HepG2 (cell line): ENCODE data around the gene PYGL.

ENCODE experiments used
- ELK4 ChIP-seq: sonication (generic); formaldehyde crosslinking; IDR thresholded peaks from 2 replicates; pipeline ENCODE4 v1.9.0; 2021; ENCODE audit warnings: missing genetic modification reagents, borderline replicate concordance
- MYC ChIP-seq: sonication (generic); formaldehyde crosslinking; IDR thresholded peaks from 2 replicates; pipeline ENCODE4 v1.9.0; 2021; ENCODE audit warnings: missing genetic modification reagents, borderline replicate concordance
- NR3C1 ChIP-seq: sonication (generic); formaldehyde crosslinking; IDR thresholded peaks from 2 replicates; pipeline ENCODE4 v1.4.0; 2020; ENCODE audit warnings: missing genetic modification reagents
- POLR2A ChIP-seq, 2 experiments: IDR thresholded peaks; 2 replicates each; pipeline ENCODE4 v1.6.1; 2011; ENCODE audit warnings: low read depth in 2 of 2, low read length in 2 of 2, mild to moderate bottlenecking in 1 of 2, moderate library complexity in 1 of 2; ENCODE audit not compliant: insufficient read depth in 1 of 2
- RNF2 ChIP-seq: fragments of 450-650 bp; conservative IDR thresholded peaks from 2 replicates; pipeline ENCODE4 v1.6.1; 2016; ENCODE audit warnings: low read depth
- SATB2 ChIP-seq: sonication (generic); formaldehyde crosslinking; IDR thresholded peaks from 2 replicates; pipeline ENCODE4 v1.5.0; 2020; ENCODE audit warnings: missing genetic modification reagents
- ZNF615 ChIP-seq: sonication (generic); formaldehyde crosslinking; IDR thresholded peaks from 2 replicates; pipeline ENCODE4 v1.5.0; 2020; ENCODE audit warnings: mild to moderate bottlenecking, missing genetic modification reagents, borderline replicate concordance
- TF ChIP-seq, protein P1 (sequence below): sonication (generic); formaldehyde crosslinking; IDR thresholded peaks from 2 replicates; pipeline ENCODE4 v1.4.0; 2020; ENCODE audit warnings: mild to moderate bottlenecking, missing genetic modification reagents, borderline replicate concordance
- TF ChIP-seq, protein P2 (sequence below): sonication (generic); formaldehyde crosslinking; conservative IDR thresholded peaks from 2 replicates; pipeline ENCODE4 v1.4.0; 2020; ENCODE audit warnings: missing genetic modification reagents
- TF ChIP-seq, protein P3 (sequence below): sonication (generic); formaldehyde crosslinking; IDR thresholded peaks from 2 replicates; pipeline ENCODE4 v1.5.0; 2020; ENCODE audit warnings: mild to moderate bottlenecking, missing genetic modification reagents, moderate library complexity

DNA sequence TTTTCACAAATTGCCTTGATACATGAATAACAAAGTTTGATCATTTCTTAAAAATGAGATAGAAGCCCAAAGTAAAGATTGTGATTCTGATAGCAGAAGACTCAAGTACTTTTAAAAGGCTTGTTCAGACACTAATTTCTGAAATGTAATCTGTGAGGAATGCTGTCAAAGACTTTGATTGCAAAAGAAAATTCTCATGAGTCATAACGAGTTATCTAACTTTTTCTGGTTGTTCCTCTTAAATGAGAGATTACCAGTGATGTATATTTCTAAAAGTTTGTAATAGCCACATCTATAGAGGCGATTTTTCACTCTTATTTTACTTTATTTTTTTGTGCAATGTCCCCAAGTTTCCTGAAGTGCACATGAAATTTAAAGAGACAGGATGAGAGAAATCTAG lies 7.0 kb downstream of the PYGL start:
- TF ChIP-seq MYC (CRISPR knock-in tag) (no peak), RNF2 (no peak), ZNF615 (CRISPR knock-in tag) (no peak), NR3C1 (no peak), POLR2A (IDR thresholded peaks at IDR 0.05; ENCODE audit: insufficient read depth in 1 of 2, low read depth in 2 of 2, low read length in 2 of 2) (no peak), SATB2 (CRISPR knock-in tag) (no peak), ELK4 (CRISPR knock-in tag) (no peak)
- TF ChIP-seq, protein P1, sequence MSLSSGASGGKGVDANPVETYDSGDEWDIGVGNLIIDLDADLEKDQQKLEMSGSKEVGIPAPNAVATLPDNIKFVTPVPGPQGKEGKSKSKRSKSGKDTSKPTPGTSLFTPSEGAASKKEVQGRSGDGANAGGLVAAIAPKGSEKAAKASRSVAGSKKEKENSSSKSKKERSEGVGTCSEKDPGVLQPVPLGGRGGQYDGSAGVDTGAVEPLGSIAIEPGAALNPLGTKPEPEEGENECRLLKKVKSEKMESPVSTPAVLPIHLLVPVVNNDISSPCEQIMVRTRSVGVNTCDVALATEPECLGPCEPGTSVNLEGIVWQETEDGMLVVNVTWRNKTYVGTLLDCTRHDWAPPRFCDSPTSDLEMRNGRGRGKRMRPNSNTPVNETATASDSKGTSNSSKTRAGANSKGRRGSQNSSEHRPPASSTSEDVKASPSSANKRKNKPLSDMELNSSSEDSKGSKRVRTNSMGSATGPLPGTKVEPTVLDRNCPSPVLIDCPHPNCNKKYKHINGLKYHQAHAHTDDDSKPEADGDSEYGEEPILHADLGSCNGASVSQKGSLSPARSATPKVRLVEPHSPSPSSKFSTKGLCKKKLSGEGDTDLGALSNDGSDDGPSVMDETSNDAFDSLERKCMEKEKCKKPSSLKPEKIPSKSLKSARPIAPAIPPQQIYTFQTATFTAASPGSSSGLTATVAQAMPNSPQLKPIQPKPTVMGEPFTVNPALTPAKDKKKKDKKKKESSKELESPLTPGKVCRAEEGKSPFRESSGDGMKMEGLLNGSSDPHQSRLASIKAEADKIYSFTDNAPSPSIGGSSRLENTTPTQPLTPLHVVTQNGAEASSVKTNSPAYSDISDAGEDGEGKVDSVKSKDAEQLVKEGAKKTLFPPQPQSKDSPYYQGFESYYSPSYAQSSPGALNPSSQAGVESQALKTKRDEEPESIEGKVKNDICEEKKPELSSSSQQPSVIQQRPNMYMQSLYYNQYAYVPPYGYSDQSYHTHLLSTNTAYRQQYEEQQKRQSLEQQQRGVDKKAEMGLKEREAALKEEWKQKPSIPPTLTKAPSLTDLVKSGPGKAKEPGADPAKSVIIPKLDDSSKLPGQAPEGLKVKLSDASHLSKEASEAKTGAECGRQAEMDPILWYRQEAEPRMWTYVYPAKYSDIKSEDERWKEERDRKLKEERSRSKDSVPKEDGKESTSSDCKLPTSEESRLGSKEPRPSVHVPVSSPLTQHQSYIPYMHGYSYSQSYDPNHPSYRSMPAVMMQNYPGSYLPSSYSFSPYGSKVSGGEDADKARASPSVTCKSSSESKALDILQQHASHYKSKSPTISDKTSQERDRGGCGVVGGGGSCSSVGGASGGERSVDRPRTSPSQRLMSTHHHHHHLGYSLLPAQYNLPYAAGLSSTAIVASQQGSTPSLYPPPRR (CRISPR knock-in tag): no peak
- TF ChIP-seq, protein P2, sequence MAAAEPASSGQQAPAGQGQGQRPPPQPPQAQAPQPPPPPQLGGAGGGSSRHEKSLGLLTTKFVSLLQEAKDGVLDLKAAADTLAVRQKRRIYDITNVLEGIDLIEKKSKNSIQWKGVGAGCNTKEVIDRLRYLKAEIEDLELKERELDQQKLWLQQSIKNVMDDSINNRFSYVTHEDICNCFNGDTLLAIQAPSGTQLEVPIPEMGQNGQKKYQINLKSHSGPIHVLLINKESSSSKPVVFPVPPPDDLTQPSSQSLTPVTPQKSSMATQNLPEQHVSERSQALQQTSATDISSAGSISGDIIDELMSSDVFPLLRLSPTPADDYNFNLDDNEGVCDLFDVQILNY (CRISPR knock-in tag): no peak
- TF ChIP-seq, protein P3, sequence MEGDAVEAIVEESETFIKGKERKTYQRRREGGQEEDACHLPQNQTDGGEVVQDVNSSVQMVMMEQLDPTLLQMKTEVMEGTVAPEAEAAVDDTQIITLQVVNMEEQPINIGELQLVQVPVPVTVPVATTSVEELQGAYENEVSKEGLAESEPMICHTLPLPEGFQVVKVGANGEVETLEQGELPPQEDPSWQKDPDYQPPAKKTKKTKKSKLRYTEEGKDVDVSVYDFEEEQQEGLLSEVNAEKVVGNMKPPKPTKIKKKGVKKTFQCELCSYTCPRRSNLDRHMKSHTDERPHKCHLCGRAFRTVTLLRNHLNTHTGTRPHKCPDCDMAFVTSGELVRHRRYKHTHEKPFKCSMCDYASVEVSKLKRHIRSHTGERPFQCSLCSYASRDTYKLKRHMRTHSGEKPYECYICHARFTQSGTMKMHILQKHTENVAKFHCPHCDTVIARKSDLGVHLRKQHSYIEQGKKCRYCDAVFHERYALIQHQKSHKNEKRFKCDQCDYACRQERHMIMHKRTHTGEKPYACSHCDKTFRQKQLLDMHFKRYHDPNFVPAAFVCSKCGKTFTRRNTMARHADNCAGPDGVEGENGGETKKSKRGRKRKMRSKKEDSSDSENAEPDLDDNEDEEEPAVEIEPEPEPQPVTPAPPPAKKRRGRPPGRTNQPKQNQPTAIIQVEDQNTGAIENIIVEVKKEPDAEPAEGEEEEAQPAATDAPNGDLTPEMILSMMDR (CRISPR knock-in tag): no peak
